ENCODE results near the gene RIPOR2. TPM values are rescaled to one million over a fixed set of nuclear protein-coding genes. Genes with fewer than 3 reads are reported as not detected.

The RIPOR2 gene
- total RNA-seq, 1 donor = 0.72 TPM

DNA sequence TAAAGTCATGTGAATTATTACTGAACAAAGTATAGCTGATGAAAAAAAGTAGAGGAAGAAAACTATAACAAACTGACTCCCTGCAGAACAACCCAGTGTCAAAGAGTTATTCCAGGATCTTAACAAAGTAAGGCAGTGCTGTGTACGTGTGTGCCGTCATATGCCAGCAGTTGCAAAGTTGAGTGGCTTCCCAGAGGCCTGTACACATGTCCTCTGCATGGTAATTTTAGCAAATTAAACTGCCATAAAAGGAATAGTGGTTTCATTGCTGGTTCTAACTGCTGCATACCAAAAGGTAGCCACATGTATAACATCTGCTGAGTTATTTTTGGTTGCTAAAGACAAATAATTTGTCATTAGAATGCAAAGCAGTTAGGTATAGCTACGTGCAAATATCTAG is 44.8 kb downstream of the RIPOR2 start:
- DNase-seq (ENCODE audit: low read depth) = no peak
- no peak for TF ChIP-seq CTCF (IDR thresholded peaks at IDR 0.05; ENCODE audit: insufficient read depth, low read length)

GRCh38 chr6:24890471-24890870 is 45.3 kb downstream of the RIPOR2 start:
- H3K4me3 ChIP-seq (ENCODE audit: low read depth, low read length) = no peak overlapping the region
- no peak for DNase-seq (ENCODE audit: low read depth)
- TF ChIP-seq CTCF (IDR thresholded peaks at IDR 0.05; ENCODE audit: insufficient read depth, low read length) = no peak

More for the DNA sequence above, 44.8 kb downstream of the RIPOR2 start:
- no peak overlapping the region for H3K4me3 ChIP-seq (ENCODE audit: low read depth, low read length)

DNA sequence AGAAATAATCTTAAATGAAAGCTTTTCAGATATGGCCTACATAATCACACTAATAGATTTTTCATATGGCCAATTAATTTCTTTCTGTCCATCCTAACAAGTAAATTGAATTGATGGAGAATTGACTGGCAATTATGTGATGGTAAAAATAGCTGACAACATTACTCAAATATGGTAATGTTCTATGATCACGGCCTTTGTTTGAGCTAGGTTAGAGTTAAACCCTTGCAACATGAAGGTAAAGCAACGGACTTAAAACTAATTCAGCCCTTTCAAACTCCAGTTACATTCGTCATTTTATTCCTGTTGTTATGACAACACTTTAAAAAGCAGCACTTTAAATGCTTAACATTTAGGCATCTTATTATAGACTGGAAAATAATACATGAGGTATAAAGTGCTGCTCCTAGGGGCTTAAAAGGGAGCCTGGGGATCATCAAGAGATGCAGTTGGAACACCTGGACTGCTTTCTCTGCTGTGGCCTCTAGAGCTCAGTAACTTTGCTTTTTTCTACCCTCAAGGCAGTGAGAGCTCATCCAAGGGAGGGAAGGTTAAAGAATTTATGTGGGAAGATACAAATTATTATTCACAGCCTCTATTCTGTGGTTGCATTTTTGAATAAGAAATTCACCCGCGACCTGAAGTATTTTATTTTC is 46.9 kb downstream of the RIPOR2 start:
- DNase-seq (ENCODE audit: low read depth) = no peak
- TF ChIP-seq CTCF (IDR thresholded peaks at IDR 0.05; ENCODE audit: insufficient read depth, low read length) = no peak
- H3K4me3 ChIP-seq (ENCODE audit: low read depth, low read length) = no peak overlapping the region

DNA sequence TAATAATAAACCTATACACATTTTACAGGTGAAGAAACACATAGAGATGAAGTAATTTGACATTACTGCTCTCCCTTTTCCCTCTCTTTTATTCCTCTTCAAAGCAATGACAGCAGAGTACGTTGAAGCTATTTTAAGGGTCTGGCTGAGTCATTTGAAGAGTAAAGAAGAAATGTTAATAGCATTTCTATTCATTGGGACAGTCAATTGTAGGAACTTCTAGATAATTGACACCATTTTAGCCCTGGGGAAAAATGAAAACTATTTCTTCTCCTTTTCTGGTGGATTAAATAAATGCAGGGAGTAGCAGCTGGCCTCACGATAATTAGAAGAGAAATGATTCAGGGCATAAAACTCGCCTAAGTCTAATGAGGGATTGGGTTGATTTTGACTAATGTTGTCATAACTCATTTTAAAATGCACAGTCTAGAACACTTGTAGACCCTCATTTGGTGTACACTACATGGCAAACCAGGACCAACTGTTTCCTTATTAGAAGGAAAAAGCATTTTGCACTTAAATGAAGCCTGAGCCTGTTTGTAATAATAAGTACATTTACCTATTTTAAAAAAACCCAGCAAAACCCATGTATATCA is 48.1 kb downstream of the RIPOR2 start:
- no peak for TF ChIP-seq CTCF (IDR thresholded peaks at IDR 0.05; ENCODE audit: insufficient read depth, low read length)
- no peak for DNase-seq (ENCODE audit: low read depth)
- no peak overlapping the region for H3K4me3 ChIP-seq (ENCODE audit: low read depth, low read length)

- no peak for TF ChIP-seq CTCF (IDR thresholded peaks at IDR 0.05; ENCODE audit: insufficient read depth, low read length)
- no peak overlapping the region for H3K4me3 ChIP-seq (ENCODE audit: low read depth, low read length)
- DNase-seq (ENCODE audit: low read depth) = no peak
These were observed 52.1 kb downstream of the RIPOR2 start for GRCh38 chr6:24883618-24884017.

DNA sequence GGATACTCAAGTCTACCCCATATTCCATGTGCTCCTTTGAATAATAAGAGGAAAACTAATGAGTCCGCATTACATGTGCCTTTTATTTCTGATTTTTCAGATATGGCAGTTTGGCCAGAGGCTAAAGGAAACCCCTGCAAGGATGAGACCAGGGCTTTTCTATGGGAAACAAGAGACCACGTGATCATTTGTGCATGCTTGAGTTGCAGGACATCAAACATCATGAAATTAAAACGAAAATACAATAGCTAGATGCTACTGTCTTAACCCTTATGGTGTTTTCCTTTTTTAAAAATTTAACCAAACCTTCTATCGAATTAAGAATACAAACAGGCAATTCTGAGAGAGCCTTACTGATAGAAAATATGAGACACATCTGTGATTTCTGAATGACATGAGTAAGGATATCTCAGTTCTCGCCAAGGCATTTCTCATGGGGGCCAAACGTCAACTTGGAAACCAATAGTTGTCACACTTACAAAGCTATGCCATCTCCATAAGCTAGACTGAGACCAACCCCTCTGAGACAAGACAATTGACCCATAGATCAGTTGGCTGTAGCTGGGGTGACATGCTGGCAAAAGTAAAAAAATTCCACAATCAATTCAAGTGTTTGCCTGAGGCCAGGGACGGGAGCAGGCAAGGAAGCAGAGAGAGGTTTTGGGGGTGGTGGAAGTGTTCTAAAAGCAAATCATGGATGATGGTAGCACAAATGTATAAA is 52.8 kb downstream of the RIPOR2 start:
- no peak overlapping the region for H3K4me3 ChIP-seq (ENCODE audit: low read depth, low read length)
- DNase-seq (ENCODE audit: low read depth) = no peak
- no peak for TF ChIP-seq CTCF (IDR thresholded peaks at IDR 0.05; ENCODE audit: insufficient read depth, low read length)
